Trophoblast cell (in vitro differentiated cells and primary cell): ENCODE results near the gene CABCOCO1.
"Not testable (repeated sequence)": the region's sequence is repeated elsewhere in the genome, so short reads cannot be mapped to it uniquely, and the experiment has no call there.

Experiments used
- DNase-seq, 2 donors: peaks; one replicate each; pipeline ENCODE4 v3.0.0-alpha.2; 2016
- H2AFZ ChIP-seq: 2 replicates; pipeline ENCODE4 v1.6.1; 2013; ENCODE audit warnings: low read length, moderate library complexity, mild to moderate bottlenecking; ENCODE audit not compliant: insufficient read depth, poor library complexity
- H2AK5ac ChIP-seq: 2 replicates; pipeline ENCODE4 v1.6.1; 2013; ENCODE audit warnings: mild to moderate bottlenecking, low read length
- H2BK120ac ChIP-seq: 2 replicates; pipeline ENCODE4 v1.6.1; 2013; ENCODE audit warnings: low read length, mild to moderate bottlenecking, moderate library complexity; ENCODE audit not compliant: insufficient read depth, poor library complexity
- H2BK12ac ChIP-seq: 2 replicates; pipeline ENCODE4 v1.6.1; 2013; ENCODE audit warnings: mild to moderate bottlenecking, low read length, moderate library complexity
- H2BK5ac ChIP-seq: 2 replicates; pipeline ENCODE4 v1.6.1; 2013; ENCODE audit warnings: low read length, low read depth, moderate library complexity, mild to moderate bottlenecking; ENCODE audit not compliant: poor library complexity
- H3K14ac ChIP-seq: 2 replicates; pipeline ENCODE4 v1.6.1; 2013; ENCODE audit warnings: mild to moderate bottlenecking, low read length
- H3K18ac ChIP-seq: 2 replicates; pipeline ENCODE4 v1.6.1; 2013; ENCODE audit warnings: mild to moderate bottlenecking, low read length
- H3K23ac ChIP-seq: 2 replicates; pipeline ENCODE4 v1.6.1; 2013; ENCODE audit warnings: low read length
- H3K27ac ChIP-seq: 2 replicates; pipeline ENCODE4 v1.5.1; 2013; ENCODE audit warnings: low read depth, mild to moderate bottlenecking, inconsistent platforms, low read length, moderate library complexity
- H3K27me3 ChIP-seq: 2 replicates; pipeline ENCODE4 v1.6.1; 2013; ENCODE audit warnings: inconsistent platforms, mild to moderate bottlenecking, low read length, moderate library complexity; ENCODE audit not compliant: insufficient read depth
- H3K36me3 ChIP-seq, 2 experiments: 1 replicate in 1 of 2; 2 replicates in 1 of 2; pipeline ENCODE4 v1.6.1; 2013; ENCODE audit warnings: low read length in 2 of 2, mild to moderate bottlenecking in 2 of 2, moderate library complexity in 1 of 2; ENCODE audit not compliant: insufficient read depth in 2 of 2, control insufficient read depth in 1 of 2
- H3K4ac ChIP-seq: 2 replicates; pipeline ENCODE4 v1.6.1; 2013; ENCODE audit warnings: low read depth, mild to moderate bottlenecking, low read length, moderate library complexity
- H3K4me1 ChIP-seq, 2 experiments: 1 replicate in 1 of 2; 2 replicates in 1 of 2; pipeline ENCODE4 v1.6.1; 2013; ENCODE audit warnings: low read length in 2 of 2, mild to moderate bottlenecking in 2 of 2, moderate library complexity in 1 of 2; ENCODE audit not compliant: insufficient read depth in 2 of 2, control insufficient read depth in 1 of 2
- H3K4me2 ChIP-seq: 2 replicates; pipeline ENCODE4 v1.6.1; 2013; ENCODE audit warnings: inconsistent platforms, mild to moderate bottlenecking, low read length, moderate library complexity
- H3K4me3 ChIP-seq: 2 replicates; pipeline ENCODE4 v1.5.1; 2013; ENCODE audit warnings: mild to moderate bottlenecking, low read depth, low read length, inconsistent platforms
- H3K79me1 ChIP-seq: one replicate; pipeline ENCODE4 v1.6.1; 2013; ENCODE audit warnings: low read length
- H3K79me2 ChIP-seq: 2 replicates; pipeline ENCODE4 v1.6.1; 2013; ENCODE audit warnings: low read length, mild to moderate bottlenecking; ENCODE audit not compliant: control insufficient read depth, insufficient read depth, poor library complexity
- H3K9ac ChIP-seq: 2 replicates; pipeline ENCODE4 v1.6.1; 2013; ENCODE audit warnings: mild to moderate bottlenecking, low read length
- H3K9me3 ChIP-seq: 2 replicates; pipeline ENCODE4 v1.6.1; 2013; ENCODE audit warnings: low read depth, mild to moderate bottlenecking, control low read depth, inconsistent platforms, low read length; ENCODE audit not compliant: insufficient read depth
- H4K12ac ChIP-seq: 2 replicates; pipeline ENCODE4 v1.6.1; 2013; ENCODE audit warnings: low read depth, mild to moderate bottlenecking, low read length, moderate library complexity
- H4K8ac ChIP-seq: 2 replicates; pipeline ENCODE4 v1.6.1; 2013; ENCODE audit warnings: low read depth, mild to moderate bottlenecking, low read length, moderate library complexity
- H4K91ac ChIP-seq: one replicate; pipeline ENCODE4 v1.6.1; 2013; ENCODE audit warnings: low read depth, mild to moderate bottlenecking, low read length, moderate library complexity
- WGBS: extraction: QIAGEN DNeasy Blood & Tissue Kit; methylation state at CpG from one replicate; pipeline ENCODE4 v1.1.7; 2013; ENCODE audit warnings: missing lambda C conversion rate; ENCODE audit not compliant: insufficient read length, insufficient coverage; ENCODE audit errors: extremely low coverage; 5-methylcytosine and 5-hydroxymethylcytosine counted together

Gene CABCOCO1

GRCh38 chr10:61705022-61705613 lies 42.4 kb downstream of the CABCOCO1 start:
- DNase-seq = no peak

DNA sequence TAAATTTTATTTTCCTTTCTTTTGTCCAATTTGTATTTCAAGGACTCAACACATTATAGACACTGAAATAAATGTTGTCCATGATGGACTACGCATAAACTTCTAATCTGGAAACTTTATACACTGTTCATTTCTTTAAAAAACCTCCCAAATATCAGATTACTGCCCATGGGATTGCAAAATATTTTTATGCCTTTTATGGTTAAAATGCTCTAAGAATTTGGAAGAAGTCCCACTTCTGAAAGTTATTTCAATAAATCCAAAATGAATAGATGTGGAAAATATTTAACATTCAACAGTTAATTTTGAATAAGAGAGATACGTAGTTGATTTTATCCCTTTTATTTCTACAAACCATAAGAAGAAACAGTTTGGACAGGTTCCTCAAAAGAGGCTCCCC lies 46.1 kb downstream of the CABCOCO1 start:
- Histone ChIP-seq H2BK5ac (no peak overlapping the region), H3K4ac (no peak overlapping the region), H3K27me3 (no peaks in the 10 kb centered on the region), H4K91ac (no peak overlapping the region), H3K36me3 (no peaks in the 10 kb centered on the region), H4K8ac (no peak overlapping the region), H2BK120ac (no peak overlapping the region), H3K79me1 (no peaks in the 10 kb centered on the region), H3K79me2 (no peaks in the 10 kb centered on the region), H3K18ac (no peak overlapping the region), H3K4me3 (no peak overlapping the region), H3K23ac (no peak overlapping the region), H3K4me1 (no peaks in the 10 kb centered on the region), H3K4me2 (no peak overlapping the region), H2AFZ (no peak overlapping the region), H3K9me3 (no peaks in the 10 kb centered on the region), H2BK12ac (no peak overlapping the region), H3K9ac (no peak overlapping the region), H3K14ac (no peak overlapping the region), H2AK5ac (no peak overlapping the region), H4K12ac (no peak overlapping the region), H3K27ac (no peak overlapping the region)
- no CpG with 5 or more reads among the region's 2 CpGs for WGBS
- no peak for DNase-seq

More at GRCh38 chr10:61705022-61705613, 42.4 kb downstream of the CABCOCO1 start:
- Histone ChIP-seq H3K4me3 (no peak overlapping the region), H3K4ac (no peak overlapping the region), H3K9ac (no peak overlapping the region), H2BK5ac (no peak overlapping the region), H2AFZ (no peak overlapping the region), H3K27ac (no peak overlapping the region), H4K91ac (no peak overlapping the region), H3K4me2 (no peak overlapping the region), H3K9me3 (no peaks in the 10 kb centered on the region), H3K27me3 (no peaks in the 10 kb centered on the region), H3K36me3 (no peaks in the 10 kb centered on the region), H4K12ac (no peak overlapping the region), H2BK12ac (no peak overlapping the region), H3K4me1 (no peaks in the 10 kb centered on the region), H2AK5ac (no peak overlapping the region), H3K23ac (no peak overlapping the region), H3K79me2 (no peaks in the 10 kb centered on the region), H3K14ac (no peak overlapping the region), H3K79me1 (no peaks in the 10 kb centered on the region), H4K8ac (no peak overlapping the region), H2BK120ac (no peak overlapping the region), H3K18ac (no peak overlapping the region)
- no CpG with 5 or more reads among the region's 1 CpG for WGBS

DNA sequence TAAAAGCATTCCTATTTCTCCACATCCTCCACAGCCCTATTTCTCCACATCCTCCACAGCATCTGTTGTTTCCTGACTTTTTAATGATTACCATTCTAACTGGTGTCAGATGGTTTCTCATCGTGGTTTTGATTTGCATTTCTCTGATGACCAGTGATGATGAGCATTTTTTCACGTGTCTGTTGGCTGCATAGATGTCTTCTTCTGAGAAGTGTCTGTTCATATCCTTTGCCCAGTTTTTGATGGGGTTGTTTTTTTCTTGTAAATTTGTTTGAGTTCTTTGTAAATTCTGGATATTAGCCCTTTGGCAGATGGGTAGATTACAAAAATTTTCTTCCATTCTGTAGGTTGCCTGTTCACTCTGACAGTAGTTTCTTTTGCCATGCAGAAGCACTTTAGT lies 49.4 kb downstream of the CABCOCO1 start:
- not testable (repeated sequence) for H3K36me3 ChIP-seq, H4K91ac ChIP-seq, H3K4me3 ChIP-seq, H2AFZ ChIP-seq, H3K23ac ChIP-seq, H3K14ac ChIP-seq, H3K27ac ChIP-seq, H4K8ac ChIP-seq, H3K79me1 ChIP-seq, H2BK120ac ChIP-seq, H3K4me2 ChIP-seq, DNase-seq, H4K12ac ChIP-seq, H3K79me2 ChIP-seq, H3K4me1 ChIP-seq, H2BK5ac ChIP-seq, H3K18ac ChIP-seq, H3K4ac ChIP-seq, H3K9me3 ChIP-seq, H3K27me3 ChIP-seq, H2AK5ac ChIP-seq, H3K9ac ChIP-seq, H2BK12ac ChIP-seq
- no CpG with 5 or more reads among the region's 2 CpGs for WGBS

DNA sequence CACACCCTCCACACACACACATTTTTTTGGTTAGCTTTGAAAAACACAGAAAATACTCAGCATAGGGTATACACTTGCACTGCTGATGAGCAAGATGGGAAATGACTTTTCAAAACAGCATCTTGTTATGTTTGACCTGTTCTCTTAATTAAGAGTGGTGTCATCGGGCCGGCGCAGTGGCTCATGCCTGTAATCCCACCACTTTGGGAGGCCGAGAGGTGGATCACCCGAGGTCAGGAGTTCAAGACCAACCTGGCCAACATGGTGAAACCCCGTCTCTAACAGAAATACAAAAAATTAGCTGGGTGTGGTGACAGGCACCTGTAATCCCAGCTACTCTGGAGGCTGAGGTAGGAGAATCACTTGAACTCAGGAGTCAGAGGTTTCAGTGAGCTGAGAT lies 56.7 kb downstream of the CABCOCO1 start:
- WGBS = no CpG with 5 or more reads among the region's 6 CpGs
- not testable (repeated sequence) for H3K9ac ChIP-seq, H3K36me3 ChIP-seq, H3K18ac ChIP-seq, H3K4me2 ChIP-seq, H2AK5ac ChIP-seq, H3K4ac ChIP-seq, H4K8ac ChIP-seq, H4K91ac ChIP-seq, H2BK5ac ChIP-seq, H4K12ac ChIP-seq, H3K79me1 ChIP-seq, H3K14ac ChIP-seq, H2AFZ ChIP-seq, H2BK120ac ChIP-seq, H3K27me3 ChIP-seq, H3K79me2 ChIP-seq, H3K27ac ChIP-seq, H3K9me3 ChIP-seq, H3K23ac ChIP-seq, DNase-seq, H3K4me1 ChIP-seq, H3K4me3 ChIP-seq, H2BK12ac ChIP-seq
